PFSK-1 (cell line): ENCODE data around the gene SQSTM1.

Experiments used
- SIN3A ChIP-seq: IDR thresholded peaks from 2 replicates; pipeline ENCODE4 v1.6.1; 2012; ENCODE audit warnings: mild to moderate bottlenecking, low read length, moderate library complexity, borderline replicate concordance; ENCODE audit not compliant: insufficient read depth
- TF ChIP-seq, protein P1 (sequence below), 2 experiments: IDR thresholded peaks; 2 replicates each; pipeline versions ENCODE4 v1.6.1 to v1.8.0; 2011 to 2012; ENCODE audit warnings: low read depth in 2 of 2, low read length in 2 of 2, control low read depth in 1 of 2, inconsistent platforms in 1 of 2, mild to moderate bottlenecking in 1 of 2, moderate library complexity in 1 of 2; ENCODE audit not compliant: insufficient read depth in 1 of 2

DNA sequence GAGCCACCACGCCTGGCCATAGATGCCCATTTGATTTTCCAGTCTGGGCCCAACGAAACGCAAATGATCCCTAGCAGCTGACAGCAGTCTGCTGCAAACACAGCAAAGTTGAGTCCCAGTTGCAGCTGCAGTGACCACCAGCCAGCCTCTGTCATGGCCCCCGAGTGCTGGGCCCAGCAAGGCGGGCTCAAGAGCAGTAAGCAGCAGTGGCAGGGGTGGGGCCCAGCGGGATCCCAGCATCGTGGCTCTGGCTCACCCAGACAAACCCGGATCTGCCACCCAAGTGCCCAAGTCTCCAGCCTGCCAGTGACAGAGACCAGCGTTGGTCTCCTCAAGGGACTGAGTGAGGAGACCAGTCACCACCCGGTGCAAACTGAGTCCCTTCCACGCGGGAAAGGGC is 33.8 kb upstream of the SQSTM1 start:
- TF ChIP-seq, protein P1, sequence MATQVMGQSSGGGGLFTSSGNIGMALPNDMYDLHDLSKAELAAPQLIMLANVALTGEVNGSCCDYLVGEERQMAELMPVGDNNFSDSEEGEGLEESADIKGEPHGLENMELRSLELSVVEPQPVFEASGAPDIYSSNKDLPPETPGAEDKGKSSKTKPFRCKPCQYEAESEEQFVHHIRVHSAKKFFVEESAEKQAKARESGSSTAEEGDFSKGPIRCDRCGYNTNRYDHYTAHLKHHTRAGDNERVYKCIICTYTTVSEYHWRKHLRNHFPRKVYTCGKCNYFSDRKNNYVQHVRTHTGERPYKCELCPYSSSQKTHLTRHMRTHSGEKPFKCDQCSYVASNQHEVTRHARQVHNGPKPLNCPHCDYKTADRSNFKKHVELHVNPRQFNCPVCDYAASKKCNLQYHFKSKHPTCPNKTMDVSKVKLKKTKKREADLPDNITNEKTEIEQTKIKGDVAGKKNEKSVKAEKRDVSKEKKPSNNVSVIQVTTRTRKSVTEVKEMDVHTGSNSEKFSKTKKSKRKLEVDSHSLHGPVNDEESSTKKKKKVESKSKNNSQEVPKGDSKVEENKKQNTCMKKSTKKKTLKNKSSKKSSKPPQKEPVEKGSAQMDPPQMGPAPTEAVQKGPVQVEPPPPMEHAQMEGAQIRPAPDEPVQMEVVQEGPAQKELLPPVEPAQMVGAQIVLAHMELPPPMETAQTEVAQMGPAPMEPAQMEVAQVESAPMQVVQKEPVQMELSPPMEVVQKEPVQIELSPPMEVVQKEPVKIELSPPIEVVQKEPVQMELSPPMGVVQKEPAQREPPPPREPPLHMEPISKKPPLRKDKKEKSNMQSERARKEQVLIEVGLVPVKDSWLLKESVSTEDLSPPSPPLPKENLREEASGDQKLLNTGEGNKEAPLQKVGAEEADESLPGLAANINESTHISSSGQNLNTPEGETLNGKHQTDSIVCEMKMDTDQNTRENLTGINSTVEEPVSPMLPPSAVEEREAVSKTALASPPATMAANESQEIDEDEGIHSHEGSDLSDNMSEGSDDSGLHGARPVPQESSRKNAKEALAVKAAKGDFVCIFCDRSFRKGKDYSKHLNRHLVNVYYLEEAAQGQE (IDR thresholded peaks at IDR 0.05; ENCODE audit: insufficient read depth in 1 of 2, low read depth in 2 of 2, low read length in 2 of 2) = no peak
- no peak for TF ChIP-seq SIN3A
